C4-2B (cell line): ENCODE data around the gene GADD45A.

Experiments used
- CTCF ChIP-seq: fragments of 450-650 bp; conservative IDR thresholded peaks from 2 replicates; pipeline ENCODE4 v1.5.1; 2017; ENCODE audit warnings: mild to moderate bottlenecking
- ZFX ChIP-seq: fragments of 450-650 bp; IDR thresholded peaks from 2 replicates; pipeline ENCODE4 v1.6.1; 2017

- TF ChIP-seq CTCF (no peak), ZFX (no peak)
These were observed 42.4 kb upstream of the GADD45A start for GRCh38 chr1:67642629-67643028.
